Measurements from ENCODE around the gene MTG1.

DNA sequence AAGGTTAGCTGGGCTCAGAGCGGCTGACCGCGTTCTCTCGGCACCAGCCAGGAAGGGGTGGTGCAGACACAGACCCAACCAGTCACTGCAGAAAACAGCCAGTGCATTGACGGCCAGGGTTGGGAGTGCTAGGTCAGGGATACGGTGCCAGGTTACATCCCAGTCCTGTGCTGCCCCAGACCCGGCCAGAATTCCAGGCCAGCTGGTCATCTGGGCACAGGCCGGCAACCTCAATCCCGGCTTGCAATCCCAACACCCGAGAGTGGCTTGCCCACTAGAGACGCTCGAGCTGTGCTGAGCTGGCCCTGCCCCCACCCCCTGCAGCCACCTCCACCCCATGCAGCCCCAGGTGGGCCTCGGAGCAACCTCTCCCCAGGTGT, 43.0 kb upstream of the MTG1 start:
- TF ChIP-seq, protein P1, sequence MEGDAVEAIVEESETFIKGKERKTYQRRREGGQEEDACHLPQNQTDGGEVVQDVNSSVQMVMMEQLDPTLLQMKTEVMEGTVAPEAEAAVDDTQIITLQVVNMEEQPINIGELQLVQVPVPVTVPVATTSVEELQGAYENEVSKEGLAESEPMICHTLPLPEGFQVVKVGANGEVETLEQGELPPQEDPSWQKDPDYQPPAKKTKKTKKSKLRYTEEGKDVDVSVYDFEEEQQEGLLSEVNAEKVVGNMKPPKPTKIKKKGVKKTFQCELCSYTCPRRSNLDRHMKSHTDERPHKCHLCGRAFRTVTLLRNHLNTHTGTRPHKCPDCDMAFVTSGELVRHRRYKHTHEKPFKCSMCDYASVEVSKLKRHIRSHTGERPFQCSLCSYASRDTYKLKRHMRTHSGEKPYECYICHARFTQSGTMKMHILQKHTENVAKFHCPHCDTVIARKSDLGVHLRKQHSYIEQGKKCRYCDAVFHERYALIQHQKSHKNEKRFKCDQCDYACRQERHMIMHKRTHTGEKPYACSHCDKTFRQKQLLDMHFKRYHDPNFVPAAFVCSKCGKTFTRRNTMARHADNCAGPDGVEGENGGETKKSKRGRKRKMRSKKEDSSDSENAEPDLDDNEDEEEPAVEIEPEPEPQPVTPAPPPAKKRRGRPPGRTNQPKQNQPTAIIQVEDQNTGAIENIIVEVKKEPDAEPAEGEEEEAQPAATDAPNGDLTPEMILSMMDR (IDR thresholded peaks at IDR 0.05): no peak
- TF ChIP-seq POLR2A (IDR thresholded peaks at IDR 0.05): no peak
